Measurements from ENCODE around the gene TIMM8B. TPM values are rescaled to one million over a fixed set of nuclear protein-coding genes. Genes with fewer than 3 reads are reported as not detected.

The TIMM8B gene, protein sequence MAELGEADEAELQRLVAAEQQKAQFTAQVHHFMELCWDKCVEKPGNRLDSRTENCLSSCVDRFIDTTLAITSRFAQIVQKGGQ
- total RNA-seq: 53.4 and 67.6 TPM in 2 replicates

GRCh38 chr11:112086422-112087191, at the start of gene TIMM8B, which contains the start of gene SDHD:
TSS of gene TIMM8B (minus strand) at chr11:112086756. CDS start at chr11:112086723, 33 bp downstream.
TSS of gene SDHD (plus strand) at chr11:112086873. CDS start at chr11:112086908, 35 bp downstream.

GRCh38 chr11:112073941-112074811, 12.4 kb downstream of the TIMM8B start, which contains the start of the genes NKAPD1 and PIH1D2:
TSS of gene NKAPD1 (plus strand) at chr11:112074299. CDS start at chr11:112075575, 1,276 bp downstream.
TSS of gene PIH1D2 (minus strand) at chr11:112074017. CDS start at chr11:112073174, 843 bp downstream.

Other genes with a start within 250 kb of the TIMM8B start
- gene ALG9, start 215.2 kb downstream of the TIMM8B start, total RNA-seq: 15.6 and 23.2 TPM in 2 replicates
- gene FDXACB1, start 207.6 kb downstream of the TIMM8B start, total RNA-seq: 1.6 and 1.9 TPM in 2 replicates
- 9.5 and 13.0 TPM in 2 replicates for gene CFAP68, start 207.2 kb downstream of the TIMM8B start, total RNA-seq
- 9.0 and 11.9 TPM in 2 replicates for gene CRYAB, start 175.0 kb downstream of the TIMM8B start, total RNA-seq
- gene HSPB2, start 174.0 kb downstream of the TIMM8B start, total RNA-seq: 0.43 and 0.63 TPM in 2 replicates
- 0.47 TPM in 1 of 2 replicates, not detected in the other for gene C11orf52, start 167.8 kb downstream of the TIMM8B start, total RNA-seq
- gene DIXDC1, start 149.4 kb downstream of the TIMM8B start, total RNA-seq: 15.3 and 15.5 TPM in 2 replicates
- 15.5 and 18.1 TPM in 2 replicates for gene DLAT, start 61.3 kb downstream of the TIMM8B start, total RNA-seq
- gene PIH1D2, start 12.7 kb downstream of the TIMM8B start, total RNA-seq: 1.1 and 1.4 TPM in 2 replicates
- gene NKAPD1, start 12.5 kb downstream of the TIMM8B start, total RNA-seq: 13.7 and 18.9 TPM in 2 replicates
- gene SDHD, start 117 bp upstream of the TIMM8B start, total RNA-seq: 162 and 201 TPM in 2 replicates
- gene IL18, start 77.3 kb upstream of the TIMM8B start, total RNA-seq: 0.32 TPM in 1 of 2 replicates, not detected in the other
- 0.16 TPM in 1 of 2 replicates, not detected in the other for gene TEX12, start 80.6 kb upstream of the TIMM8B start, total RNA-seq
- 0.86 and 0.95 TPM in 2 replicates for gene BCO2, start 88.8 kb upstream of the TIMM8B start, total RNA-seq
- 24.5 and 30.1 TPM in 2 replicates for gene PTS, start 139.7 kb upstream of the TIMM8B start, total RNA-seq
- gene PLET1, start 174.1 kb upstream of the TIMM8B start, total RNA-seq: not detected in 2 replicates